WTC11 (cell line): ENCODE data around the gene MACROD2. TPM values are rescaled to one million over a fixed set of nuclear protein-coding genes. Genes with fewer than 3 reads are reported as not detected.

Source experiments
- ATAC-seq: fragments of 200-7000 bp; cut with Tn5 transposase; 2 replicates; pipeline ENCODE4 v1.10.0; 2021; ENCODE audit warnings: mild to moderate bottlenecking, moderate library complexity
- CTCF ChIA-PET: fragments of 300-600 bp; sonication (Branson Sonifier 250); formaldehyde crosslinking; loops from one replicate; lab custom pipeline; 2021; ENCODE audit warnings: antibody characterized with exemption; lab: Charles Lee
- POLR2A ChIA-PET: fragments of 350-600 bp; sonication (Branson Sonifier 250); formaldehyde crosslinking; loops from one replicate; lab custom pipeline; 2021; ENCODE audit warnings: antibody characterized with exemption; lab: Charles Lee
- DNase-seq: peaks from one replicate; pipeline ENCODE4 v3.0.0; 2021; ENCODE audit warnings: low spot score
- H3K27ac Mint-ChIP-seq: 2 replicates; pipeline ENCODE4 v1.8.0; 2021; ENCODE audit warnings: mixed read lengths
- H3K27me3 Mint-ChIP-seq: 2 replicates; pipeline ENCODE4 v1.8.0; 2021; ENCODE audit warnings: low read depth, mild to moderate bottlenecking, moderate library complexity, mixed read lengths
- H3K36me3 Mint-ChIP-seq: 2 replicates; pipeline ENCODE4 v1.8.0; 2021; ENCODE audit warnings: mixed read lengths
- H3K4me1 Mint-ChIP-seq: 2 replicates; pipeline ENCODE4 v1.8.0; 2022; ENCODE audit warnings: mixed read lengths
- H3K4me3 Mint-ChIP-seq: 2 replicates; pipeline ENCODE4 v1.8.0; 2021; ENCODE audit warnings: mild to moderate bottlenecking, moderate library complexity, mixed read lengths
- H3K9me3 Mint-ChIP-seq: 2 replicates; pipeline ENCODE4 v1.8.0; 2021; ENCODE audit warnings: mixed read lengths
- ATF1 ChIP-seq: sonication (generic); formaldehyde crosslinking; IDR thresholded peaks from 2 replicates; pipeline ENCODE4 v1.8.1; 2023; ENCODE audit warnings: mild to moderate bottlenecking, moderate library complexity, missing genetic modification reagents
- ELF4 ChIP-seq: sonication (generic); formaldehyde crosslinking; IDR thresholded peaks from 2 replicates; pipeline ENCODE4 v1.8.1; 2022; ENCODE audit warnings: low read depth, mild to moderate bottlenecking, moderate library complexity, missing genetic modification reagents
- EMX1 ChIP-seq: fragments of 250-450 bp; sonication (Bioruptor Pico); IDR thresholded peaks from 2 replicates; pipeline ENCODE4 v1.8.0; 2021; ENCODE audit warnings: mild to moderate bottlenecking
- GRHL2 ChIP-seq: fragments of 250-450 bp; sonication (Bioruptor Pico); IDR thresholded peaks from 2 replicates; pipeline ENCODE4 v1.8.0; 2022; ENCODE audit warnings: mild to moderate bottlenecking, moderate library complexity; ENCODE audit not compliant: insufficient replicate concordance, severe bottlenecking
- KAT7 ChIP-seq: sonication (generic); formaldehyde crosslinking; IDR thresholded peaks from 2 replicates; pipeline ENCODE4 v1.8.1; 2023; ENCODE audit warnings: missing genetic modification reagents, mild to moderate bottlenecking, borderline replicate concordance
- NFYB ChIP-seq: sonication (generic); formaldehyde crosslinking; conservative IDR thresholded peaks from 2 replicates; pipeline ENCODE4 v1.8.0; 2022; ENCODE audit warnings: low read depth, missing genetic modification reagents
- NR3C1 ChIP-seq: sonication (generic); formaldehyde crosslinking; conservative IDR thresholded peaks from 2 replicates; pipeline ENCODE4 v1.8.1; 2023; ENCODE audit warnings: low read depth, mild to moderate bottlenecking, missing genetic modification reagents
- OVOL2 ChIP-seq: fragments of 250-450 bp; sonication (Bioruptor Pico); IDR thresholded peaks from 2 replicates; pipeline ENCODE4 v1.9.0; 2021; ENCODE audit warnings: mild to moderate bottlenecking, borderline replicate concordance
- RELA ChIP-seq: sonication (generic); formaldehyde crosslinking; IDR thresholded peaks from 2 replicates; pipeline ENCODE4 v1.8.1; 2022; ENCODE audit warnings: missing genetic modification reagents, mild to moderate bottlenecking, borderline replicate concordance
- SMAD3 ChIP-seq: sonication (generic); formaldehyde crosslinking; IDR thresholded peaks from 2 replicates; pipeline ENCODE4 v1.8.0; 2022; ENCODE audit warnings: missing genetic modification reagents, mild to moderate bottlenecking, borderline replicate concordance
- SMAD4 ChIP-seq: sonication (generic); formaldehyde crosslinking; IDR thresholded peaks from 2 replicates; pipeline ENCODE4 v1.8.0; 2022; ENCODE audit warnings: mild to moderate bottlenecking, missing genetic modification reagents
- ZBTB21 ChIP-seq: sonication (generic); formaldehyde crosslinking; IDR thresholded peaks from 2 replicates; pipeline ENCODE4 v1.8.1; 2023; ENCODE audit warnings: mild to moderate bottlenecking, missing genetic modification reagents, borderline replicate concordance
- ZNF121 ChIP-seq: sonication (generic); formaldehyde crosslinking; IDR thresholded peaks from 2 replicates; pipeline ENCODE4 v1.8.0; 2023; ENCODE audit warnings: missing genetic modification reagents
- ZNF671 ChIP-seq: fragments of 250-450 bp; sonication (Bioruptor Pico); IDR thresholded peaks from 2 replicates; pipeline ENCODE4 v1.8.0; 2021; ENCODE audit warnings: mild to moderate bottlenecking
- total RNA-seq: library from RNA; stranded (reverse); gene quantifications from 3 replicates; pipeline ENCODE4 v1.2.3, GENCODE V29; 2021
- TF ChIP-seq, protein P1 (sequence below): fragments of 200-600 bp; IDR thresholded peaks from 2 replicates; pipeline ENCODE4 v1.8.0; 2022; ENCODE audit warnings: antibody characterized with exemption
- TF ChIP-seq, protein P2 (sequence below): fragments of 250-450 bp; sonication (Bioruptor Pico); IDR thresholded peaks from 2 replicates; pipeline ENCODE4 v2.1.2; 2022; ENCODE audit warnings: mild to moderate bottlenecking, moderate library complexity
- TF ChIP-seq, protein P3 (sequence below): fragments of 250-450 bp; sonication (Bioruptor Pico); IDR thresholded peaks from 2 replicates; pipeline ENCODE4 v1.9.0; 2021; ENCODE audit warnings: mild to moderate bottlenecking
- TF ChIP-seq, protein P4 (sequence below): fragments of 250-450 bp; sonication (Bioruptor Pico); IDR thresholded peaks from 2 replicates; pipeline ENCODE4 v1.9.0; 2021; ENCODE audit warnings: moderate library complexity, mild to moderate bottlenecking, inconsistent platforms, borderline replicate concordance
- TF ChIP-seq, protein P5 (sequence below): sonication (generic); formaldehyde crosslinking; IDR thresholded peaks from 2 replicates; pipeline ENCODE4 v1.8.1; 2023; ENCODE audit warnings: mild to moderate bottlenecking, missing genetic modification reagents
- TF ChIP-seq, protein P6 (sequence below): sonication (generic); formaldehyde crosslinking; IDR thresholded peaks from 2 replicates; pipeline ENCODE4 v1.8.0; 2022; ENCODE audit warnings: mild to moderate bottlenecking, missing genetic modification reagents
- TF ChIP-seq, protein P7 (sequence below): sonication (generic); formaldehyde crosslinking; IDR thresholded peaks from 2 replicates; pipeline ENCODE4 v1.8.1; 2022; ENCODE audit warnings: mild to moderate bottlenecking, moderate library complexity, missing genetic modification reagents

Gene MACROD2
- total RNA-seq, 1 experiment from 2014 or later, result 4.1 TPM

DNA sequence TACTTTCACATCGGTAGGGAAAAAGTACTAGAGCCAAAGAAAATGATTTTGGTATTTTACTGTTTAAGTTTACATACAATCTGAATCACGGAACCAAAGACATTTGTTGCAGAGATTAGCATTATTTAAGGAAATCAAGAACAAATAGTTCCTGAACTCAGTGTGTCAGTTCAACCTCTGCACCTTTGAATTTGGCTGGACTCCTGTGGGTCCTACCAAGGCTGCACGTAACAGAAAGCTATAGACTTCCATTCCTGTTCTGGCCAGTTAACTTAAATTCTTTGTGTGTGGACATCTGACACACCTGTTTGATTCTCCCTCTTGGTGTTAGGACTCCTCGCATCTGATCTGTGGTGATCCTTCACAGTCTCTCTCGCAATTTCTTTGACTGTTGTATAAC is 69.6 kb downstream of the MACROD2 start (continued):
- TF ChIP-seq, protein P1, sequence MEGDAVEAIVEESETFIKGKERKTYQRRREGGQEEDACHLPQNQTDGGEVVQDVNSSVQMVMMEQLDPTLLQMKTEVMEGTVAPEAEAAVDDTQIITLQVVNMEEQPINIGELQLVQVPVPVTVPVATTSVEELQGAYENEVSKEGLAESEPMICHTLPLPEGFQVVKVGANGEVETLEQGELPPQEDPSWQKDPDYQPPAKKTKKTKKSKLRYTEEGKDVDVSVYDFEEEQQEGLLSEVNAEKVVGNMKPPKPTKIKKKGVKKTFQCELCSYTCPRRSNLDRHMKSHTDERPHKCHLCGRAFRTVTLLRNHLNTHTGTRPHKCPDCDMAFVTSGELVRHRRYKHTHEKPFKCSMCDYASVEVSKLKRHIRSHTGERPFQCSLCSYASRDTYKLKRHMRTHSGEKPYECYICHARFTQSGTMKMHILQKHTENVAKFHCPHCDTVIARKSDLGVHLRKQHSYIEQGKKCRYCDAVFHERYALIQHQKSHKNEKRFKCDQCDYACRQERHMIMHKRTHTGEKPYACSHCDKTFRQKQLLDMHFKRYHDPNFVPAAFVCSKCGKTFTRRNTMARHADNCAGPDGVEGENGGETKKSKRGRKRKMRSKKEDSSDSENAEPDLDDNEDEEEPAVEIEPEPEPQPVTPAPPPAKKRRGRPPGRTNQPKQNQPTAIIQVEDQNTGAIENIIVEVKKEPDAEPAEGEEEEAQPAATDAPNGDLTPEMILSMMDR, result no peak
- no peak for TF ChIP-seq ZBTB21 (CRISPR knock-in tag)
- TF ChIP-seq, protein P2, sequence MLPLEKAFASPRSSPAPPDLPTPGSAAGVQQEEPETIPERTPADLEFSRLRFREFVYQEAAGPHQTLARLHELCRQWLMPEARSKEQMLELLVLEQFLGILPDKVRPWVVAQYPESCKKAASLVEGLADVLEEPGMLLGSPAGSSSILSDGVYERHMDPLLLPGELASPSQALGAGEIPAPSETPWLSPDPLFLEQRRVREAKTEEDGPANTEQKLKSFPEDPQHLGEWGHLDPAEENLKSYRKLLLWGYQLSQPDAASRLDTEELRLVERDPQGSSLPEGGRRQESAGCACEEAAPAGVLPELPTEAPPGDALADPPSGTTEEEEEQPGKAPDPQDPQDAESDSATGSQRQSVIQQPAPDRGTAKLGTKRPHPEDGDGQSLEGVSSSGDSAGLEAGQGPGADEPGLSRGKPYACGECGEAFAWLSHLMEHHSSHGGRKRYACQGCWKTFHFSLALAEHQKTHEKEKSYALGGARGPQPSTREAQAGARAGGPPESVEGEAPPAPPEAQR, result no peak
- TF ChIP-seq SMAD3 (CRISPR knock-in tag), result no peak
- TF ChIP-seq, protein P3, sequence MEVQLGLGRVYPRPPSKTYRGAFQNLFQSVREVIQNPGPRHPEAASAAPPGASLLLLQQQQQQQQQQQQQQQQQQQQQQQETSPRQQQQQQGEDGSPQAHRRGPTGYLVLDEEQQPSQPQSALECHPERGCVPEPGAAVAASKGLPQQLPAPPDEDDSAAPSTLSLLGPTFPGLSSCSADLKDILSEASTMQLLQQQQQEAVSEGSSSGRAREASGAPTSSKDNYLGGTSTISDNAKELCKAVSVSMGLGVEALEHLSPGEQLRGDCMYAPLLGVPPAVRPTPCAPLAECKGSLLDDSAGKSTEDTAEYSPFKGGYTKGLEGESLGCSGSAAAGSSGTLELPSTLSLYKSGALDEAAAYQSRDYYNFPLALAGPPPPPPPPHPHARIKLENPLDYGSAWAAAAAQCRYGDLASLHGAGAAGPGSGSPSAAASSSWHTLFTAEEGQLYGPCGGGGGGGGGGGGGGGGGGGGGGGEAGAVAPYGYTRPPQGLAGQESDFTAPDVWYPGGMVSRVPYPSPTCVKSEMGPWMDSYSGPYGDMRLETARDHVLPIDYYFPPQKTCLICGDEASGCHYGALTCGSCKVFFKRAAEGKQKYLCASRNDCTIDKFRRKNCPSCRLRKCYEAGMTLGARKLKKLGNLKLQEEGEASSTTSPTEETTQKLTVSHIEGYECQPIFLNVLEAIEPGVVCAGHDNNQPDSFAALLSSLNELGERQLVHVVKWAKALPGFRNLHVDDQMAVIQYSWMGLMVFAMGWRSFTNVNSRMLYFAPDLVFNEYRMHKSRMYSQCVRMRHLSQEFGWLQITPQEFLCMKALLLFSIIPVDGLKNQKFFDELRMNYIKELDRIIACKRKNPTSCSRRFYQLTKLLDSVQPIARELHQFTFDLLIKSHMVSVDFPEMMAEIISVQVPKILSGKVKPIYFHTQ, result no peak
- TF ChIP-seq, protein P4, sequence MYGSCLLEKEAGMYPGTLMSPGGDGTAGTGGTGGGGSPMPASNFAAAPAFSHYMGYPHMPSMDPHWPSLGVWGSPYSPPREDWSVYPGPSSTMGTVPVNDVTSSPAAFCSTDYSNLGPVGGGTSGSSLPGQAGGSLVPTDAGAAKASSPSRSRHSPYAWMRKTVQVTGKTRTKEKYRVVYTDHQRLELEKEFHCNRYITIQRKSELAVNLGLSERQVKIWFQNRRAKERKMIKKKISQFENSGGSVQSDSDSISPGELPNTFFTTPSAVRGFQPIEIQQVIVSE (CRISPR knock-in tag), result no peak
- TF ChIP-seq OVOL2, result no peak
- TF ChIP-seq RELA (CRISPR knock-in tag), result no peak
- TF ChIP-seq ZNF121 (CRISPR knock-in tag), result no peak

DNA sequence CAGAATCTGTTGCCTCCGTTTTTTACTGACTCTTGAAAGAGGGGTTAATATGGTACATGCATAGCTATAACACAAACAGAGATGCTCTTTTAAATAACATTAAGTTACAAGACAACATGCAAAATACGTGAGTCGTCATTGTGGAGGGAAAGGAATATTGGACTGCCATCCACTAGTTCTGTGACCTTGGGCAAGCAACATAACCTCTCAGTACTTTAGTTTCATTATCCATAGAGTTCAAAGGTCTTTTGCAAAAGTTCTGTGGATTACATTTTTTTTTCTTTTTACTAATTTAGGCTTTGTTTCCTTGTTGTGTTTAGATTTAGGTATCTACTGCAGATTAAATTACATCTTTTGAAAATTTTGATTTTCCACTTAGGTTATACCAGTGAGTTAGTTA is 70.5 kb downstream of the MACROD2 start:
- TF ChIP-seq, protein P5, sequence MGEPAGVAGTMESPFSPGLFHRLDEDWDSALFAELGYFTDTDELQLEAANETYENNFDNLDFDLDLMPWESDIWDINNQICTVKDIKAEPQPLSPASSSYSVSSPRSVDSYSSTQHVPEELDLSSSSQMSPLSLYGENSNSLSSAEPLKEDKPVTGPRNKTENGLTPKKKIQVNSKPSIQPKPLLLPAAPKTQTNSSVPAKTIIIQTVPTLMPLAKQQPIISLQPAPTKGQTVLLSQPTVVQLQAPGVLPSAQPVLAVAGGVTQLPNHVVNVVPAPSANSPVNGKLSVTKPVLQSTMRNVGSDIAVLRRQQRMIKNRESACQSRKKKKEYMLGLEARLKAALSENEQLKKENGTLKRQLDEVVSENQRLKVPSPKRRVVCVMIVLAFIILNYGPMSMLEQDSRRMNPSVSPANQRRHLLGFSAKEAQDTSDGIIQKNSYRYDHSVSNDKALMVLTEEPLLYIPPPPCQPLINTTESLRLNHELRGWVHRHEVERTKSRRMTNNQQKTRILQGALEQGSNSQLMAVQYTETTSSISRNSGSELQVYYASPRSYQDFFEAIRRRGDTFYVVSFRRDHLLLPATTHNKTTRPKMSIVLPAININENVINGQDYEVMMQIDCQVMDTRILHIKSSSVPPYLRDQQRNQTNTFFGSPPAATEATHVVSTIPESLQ, result no peak
- TF ChIP-seq KAT7, result no peak
- TF ChIP-seq ELF4, result no peak
- TF ChIP-seq NR3C1 (CRISPR knock-in tag), result no peak
- no peak for TF ChIP-seq NFYB
- TF ChIP-seq, protein P6, sequence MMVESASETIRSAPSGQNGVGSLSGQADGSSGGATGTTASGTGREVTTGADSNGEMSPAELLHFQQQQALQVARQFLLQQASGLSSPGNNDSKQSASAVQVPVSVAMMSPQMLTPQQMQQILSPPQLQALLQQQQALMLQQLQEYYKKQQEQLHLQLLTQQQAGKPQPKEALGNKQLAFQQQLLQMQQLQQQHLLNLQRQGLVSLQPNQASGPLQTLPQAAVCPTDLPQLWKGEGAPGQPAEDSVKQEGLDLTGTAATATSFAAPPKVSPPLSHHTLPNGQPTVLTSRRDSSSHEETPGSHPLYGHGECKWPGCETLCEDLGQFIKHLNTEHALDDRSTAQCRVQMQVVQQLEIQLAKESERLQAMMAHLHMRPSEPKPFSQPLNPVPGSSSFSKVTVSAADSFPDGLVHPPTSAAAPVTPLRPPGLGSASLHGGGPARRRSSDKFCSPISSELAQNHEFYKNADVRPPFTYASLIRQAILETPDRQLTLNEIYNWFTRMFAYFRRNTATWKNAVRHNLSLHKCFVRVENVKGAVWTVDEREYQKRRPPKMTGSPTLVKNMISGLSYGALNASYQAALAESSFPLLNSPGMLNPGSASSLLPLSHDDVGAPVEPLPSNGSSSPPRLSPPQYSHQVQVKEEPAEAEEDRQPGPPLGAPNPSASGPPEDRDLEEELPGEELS (CRISPR knock-in tag), result no peak
- no peak for TF ChIP-seq ZNF671 (CRISPR knock-in tag)
- TF ChIP-seq ATF1 (CRISPR knock-in tag), result no peak
- no peak for TF ChIP-seq SMAD4
- TF ChIP-seq ZBTB21 (CRISPR knock-in tag), result no peak
- TF ChIP-seq, protein P7, sequence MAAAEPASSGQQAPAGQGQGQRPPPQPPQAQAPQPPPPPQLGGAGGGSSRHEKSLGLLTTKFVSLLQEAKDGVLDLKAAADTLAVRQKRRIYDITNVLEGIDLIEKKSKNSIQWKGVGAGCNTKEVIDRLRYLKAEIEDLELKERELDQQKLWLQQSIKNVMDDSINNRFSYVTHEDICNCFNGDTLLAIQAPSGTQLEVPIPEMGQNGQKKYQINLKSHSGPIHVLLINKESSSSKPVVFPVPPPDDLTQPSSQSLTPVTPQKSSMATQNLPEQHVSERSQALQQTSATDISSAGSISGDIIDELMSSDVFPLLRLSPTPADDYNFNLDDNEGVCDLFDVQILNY (CRISPR knock-in tag), result no peak
- no peak for TF ChIP-seq GRHL2 (CRISPR knock-in tag)
- TF ChIP-seq EMX1 (CRISPR knock-in tag), result no peak
- TF ChIP-seq, all 79 proteins: peak for 0
- Mint-ChIP-seq H3K36me3 (no peaks in the 10 kb centered on the region), H3K4me1 (peaks cover 10% of the 10 kb centered on the region; the same call in 1 of the 2 replicates), H3K9me3 (no peaks in the 10 kb centered on the region), H3K4me3 (no peak overlapping the region), H3K27me3 (no peaks in the 10 kb centered on the region), H3K27ac (no peak overlapping the region)
- ATAC-seq (no peak), DNase-seq (no peak)
- ChIA-PET POLR2A (no interaction called here), CTCF (interaction anchor here (1.1 kb wide), 1 partner anchor 99 kb away, joined by 6 read pairs; no protein-coding TSS in a partner anchor)
